ENCODE results near the gene GRK5. TPM values are rescaled to one million over a fixed set of nuclear protein-coding genes. Genes with fewer than 3 reads are reported as not detected.

GRK5 gene
- total RNA-seq, 1 donor from 2014 or later, result 77.6 TPM

GRCh38 chr10:119393421-119393820 is 186.1 kb downstream of the GRK5 start:
- Mint-ChIP-seq H3K27ac (ENCODE audit: unreplicated experiment) (no peak overlapping the region), H3K9me3 (ENCODE audit: unreplicated experiment) (peaks cover 3% of the 10 kb centered on the region), H3K27me3 (ENCODE audit: unreplicated experiment) (peaks cover 16% of the 10 kb centered on the region), H3K4me3 (ENCODE audit: unreplicated experiment) (no peak overlapping the region), H3K36me3 (ENCODE audit: unreplicated experiment) (no peaks in the 10 kb centered on the region), H3K4me1 (ENCODE audit: low read depth, unreplicated experiment) (peaks cover 26% of the 10 kb centered on the region)
- no peak for TF ChIP-seq CTCF (IDR thresholded peaks at IDR 0.05; ENCODE audit: partially characterized antibody, unreplicated experiment)
- no peak for DNase-seq

GRCh38 chr10:119393845-119394244 is 186.5 kb downstream of the GRK5 start:
- Mint-ChIP-seq H3K27me3 (ENCODE audit: unreplicated experiment) (peaks cover 16% of the 10 kb centered on the region), H3K9me3 (ENCODE audit: unreplicated experiment) (peaks cover 5% of the 10 kb centered on the region), H3K4me3 (ENCODE audit: unreplicated experiment) (no peak overlapping the region), H3K4me1 (ENCODE audit: low read depth, unreplicated experiment) (peaks cover 30% of the 10 kb centered on the region), H3K27ac (ENCODE audit: unreplicated experiment) (peak overlapping the region; percentile 72), H3K36me3 (ENCODE audit: unreplicated experiment) (no peaks in the 10 kb centered on the region)
- TF ChIP-seq CTCF (IDR thresholded peaks at IDR 0.05; ENCODE audit: partially characterized antibody, unreplicated experiment), result no peak
- DNase-seq, result no peak

DNA sequence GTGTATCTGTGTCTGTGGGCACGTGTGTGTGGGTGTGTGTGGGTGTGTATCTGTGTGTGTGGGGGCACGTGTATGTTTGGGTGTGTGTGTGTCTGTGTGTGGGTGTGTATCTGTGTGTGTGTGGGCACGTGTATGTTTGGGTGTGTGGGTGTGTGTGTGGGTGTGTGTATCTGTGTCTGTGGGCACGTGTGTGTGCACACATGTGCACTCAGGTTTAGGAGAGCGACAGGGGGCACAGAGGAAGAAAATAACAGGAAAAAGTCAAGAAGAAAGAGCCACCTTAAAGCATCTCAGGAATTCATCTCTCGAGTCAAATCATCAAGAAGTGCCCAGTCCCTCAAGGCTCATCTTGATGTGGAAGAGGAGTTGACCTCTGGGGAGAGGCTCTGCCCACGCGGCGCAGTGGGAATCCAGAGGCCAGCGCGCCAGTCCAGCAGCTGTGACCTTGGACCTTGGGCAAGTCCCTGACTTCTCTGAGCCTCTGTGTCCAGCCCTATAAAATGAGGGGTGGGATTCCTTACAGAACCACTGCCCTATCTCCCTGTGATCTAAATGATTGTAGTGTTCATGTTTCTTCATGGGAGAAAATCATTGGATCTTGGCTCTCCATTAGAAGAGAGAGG is 187.4 kb downstream of the GRK5 start:
- H3K9me3 Mint-ChIP-seq (ENCODE audit: unreplicated experiment), result peaks cover 5% of the 10 kb centered on the region
- TF ChIP-seq CTCF (IDR thresholded peaks at IDR 0.05; ENCODE audit: partially characterized antibody, unreplicated experiment), result no peak
- peaks cover 37% of the 10 kb centered on the region for H3K4me1 Mint-ChIP-seq (ENCODE audit: low read depth, unreplicated experiment)
- H3K4me3 Mint-ChIP-seq (ENCODE audit: unreplicated experiment), result peak overlapping the region; percentile 52
- peaks cover 2% of the 10 kb centered on the region for H3K36me3 Mint-ChIP-seq (ENCODE audit: unreplicated experiment)
- H3K27me3 Mint-ChIP-seq (ENCODE audit: unreplicated experiment), result peaks cover 16% of the 10 kb centered on the region
- DNase-seq, result no peak
- peak overlapping the region; percentile 38 for H3K27ac Mint-ChIP-seq (ENCODE audit: unreplicated experiment)

GRCh38 chr10:119395280-119396007 is 188.1 kb downstream of the GRK5 start:
- H3K27ac Mint-ChIP-seq (ENCODE audit: unreplicated experiment), result peak overlapping the region; percentile 64
- peaks cover 5% of the 10 kb centered on the region for H3K36me3 Mint-ChIP-seq (ENCODE audit: unreplicated experiment)
- peaks cover 14% of the 10 kb centered on the region for H3K27me3 Mint-ChIP-seq (ENCODE audit: unreplicated experiment)
- no peak overlapping the region for H3K4me3 Mint-ChIP-seq (ENCODE audit: unreplicated experiment)
- no peak for DNase-seq
- H3K4me1 Mint-ChIP-seq (ENCODE audit: low read depth, unreplicated experiment), result peaks cover 42% of the 10 kb centered on the region
- no peak for TF ChIP-seq CTCF (IDR thresholded peaks at IDR 0.05; ENCODE audit: partially characterized antibody, unreplicated experiment)
- H3K9me3 Mint-ChIP-seq (ENCODE audit: unreplicated experiment), result peaks cover 5% of the 10 kb centered on the region

All from glutamatergic neuron (in vitro differentiated cells).